Measurements from ENCODE around the gene DENND5A. TPM values are rescaled to one million over a fixed set of nuclear protein-coding genes. Genes with fewer than 3 reads are reported as not detected.

DENND5A gene
- total and polyA plus RNA-seq, 9 of the 15 experiments (the other 6 are each of a cell fraction or from before 2014, with no cell fraction given), result 11.7 to 130 (median 46.3) TPM

DNA sequence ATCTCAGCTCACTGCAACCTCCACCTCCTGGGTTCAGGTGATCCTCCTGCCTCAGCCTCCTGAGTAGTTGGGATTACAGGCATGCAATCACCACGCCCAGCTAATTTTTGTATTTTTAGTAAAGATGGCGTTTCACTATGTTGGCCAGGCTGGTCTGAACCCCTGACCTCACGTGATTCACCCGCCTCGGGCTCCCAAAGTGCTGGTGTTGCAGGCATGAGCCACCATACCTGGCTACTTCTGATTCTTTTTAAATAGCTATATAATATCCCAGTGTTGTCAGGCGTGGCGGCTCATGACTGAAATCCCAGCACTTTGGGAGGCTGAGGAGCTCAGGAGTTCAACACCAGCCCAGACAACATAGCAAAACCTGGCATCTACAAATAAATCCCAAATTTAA is 28.5 kb upstream of the DENND5A start:
- H4K20me1 ChIP-seq (replicated peaks; ENCODE audit: control insufficient read depth, insufficient read depth, low read length), result no peaks in the 10 kb centered on the region
- no peaks in the 10 kb centered on the region for H3K4me1 ChIP-seq (replicated peaks in 1 of 2; ENCODE audit: control insufficient read depth in 2 of 2, insufficient read depth in 2 of 2, low read length in 2 of 2)
- H2AFZ ChIP-seq (ENCODE audit: low read depth, low read length), result no peak overlapping the region
- ChIA-PET CTCF (ENCODE audit: low intra/inter-chr PET ratio) (no interaction called here), POLR2A (interaction anchor here (0.8 to 2.6 kb wide), 3 partner anchors 8 to 13 kb away, joined by 3 to 9 read pairs (median 4); no protein-coding TSS in a partner anchor)
- DNase-seq (ENCODE audit: extremely low read depth in 1 of 4, low spot score in 3 of 4) (no peak), FAIRE-seq (no peak), ATAC-seq (no peak)
- peaks cover 57% of the 10 kb centered on the region; the same call in 2 of the 3 replicates for H3K36me3 ChIP-seq (ENCODE audit: control insufficient read depth, insufficient read depth, low read length)
- peaks cover 2% of the 10 kb centered on the region; the same call in 2 of the 3 replicates for H3K79me2 ChIP-seq (ENCODE audit: control insufficient read depth, insufficient read depth, low read length)
- H3K9me1 ChIP-seq (ENCODE audit: control insufficient read depth, insufficient read depth, low read length), result no peaks in the 10 kb centered on the region
- in situ Hi-C loops (cut with MboI) (no loop called here), intact Hi-C loops (cut with micrococcal nuclease) (no loop called here)
- H3K9ac ChIP-seq (ENCODE audit: insufficient read depth in 1 of 2, low read depth in 2 of 2, low read length in 2 of 2), result no peak overlapping the region
- 92% methylated on average over 7 of the region's 7 CpGs for WGBS (ENCODE audit: insufficient coverage, low coverage, missing lambda C conversion rate)
- no peak overlapping the region for H3K4me2 ChIP-seq (ENCODE audit: insufficient read depth, low read length)
- H3K27me3 ChIP-seq (ENCODE audit: control insufficient read depth in 2 of 2, insufficient read depth in 2 of 2, low read length in 2 of 2), result no peaks in the 10 kb centered on the region
- no peak overlapping the region for H3K4me3 ChIP-seq
- no TSS peak for BruUV-seq (replicated peaks)
- H3K9me3 ChIP-seq (replicated peaks; ENCODE audit: control insufficient read depth, insufficient read depth, low read depth, low read length), result no peaks in the 10 kb centered on the region
- H3K27ac ChIP-seq (ENCODE audit: extremely low read depth, low read depth, low read length), result no peak overlapping the region
- TF ChIP-seq, protein P1, sequence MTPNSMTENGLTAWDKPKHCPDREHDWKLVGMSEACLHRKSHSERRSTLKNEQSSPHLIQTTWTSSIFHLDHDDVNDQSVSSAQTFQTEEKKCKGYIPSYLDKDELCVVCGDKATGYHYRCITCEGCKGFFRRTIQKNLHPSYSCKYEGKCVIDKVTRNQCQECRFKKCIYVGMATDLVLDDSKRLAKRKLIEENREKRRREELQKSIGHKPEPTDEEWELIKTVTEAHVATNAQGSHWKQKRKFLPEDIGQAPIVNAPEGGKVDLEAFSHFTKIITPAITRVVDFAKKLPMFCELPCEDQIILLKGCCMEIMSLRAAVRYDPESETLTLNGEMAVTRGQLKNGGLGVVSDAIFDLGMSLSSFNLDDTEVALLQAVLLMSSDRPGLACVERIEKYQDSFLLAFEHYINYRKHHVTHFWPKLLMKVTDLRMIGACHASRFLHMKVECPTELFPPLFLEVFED (CRISPR knock-in tag; conservative IDR thresholded peaks at IDR 0.05), result no peak
- TF ChIP-seq IRF2 (CRISPR knock-in tag; IDR thresholded peaks at IDR 0.05) (no peak), FOXJ3 (CRISPR knock-in tag; IDR thresholded peaks at IDR 0.05) (no peak), MCM5 (IDR thresholded peaks at IDR 0.05; ENCODE audit: low read depth) (no peak), PHF20 (IDR thresholded peaks at IDR 0.05; ENCODE audit: partially characterized antibody) (no peak), ETS2 (tag; IDR thresholded peaks at IDR 0.05; ENCODE audit: borderline replicate concordance, poor library complexity, severe bottlenecking) (no peak), SRSF1 (IDR thresholded peaks at IDR 0.05; ENCODE audit: low read depth, low read length) (no peak), CHD1 (IDR thresholded peaks at IDR 0.05; ENCODE audit: low read length) (no peak), RFX7 (CRISPR knock-in tag; IDR thresholded peaks at IDR 0.05) (no peak), HMGXB4 (CRISPR knock-in tag; IDR thresholded peaks at IDR 0.05) (no peak), PCBP2 (IDR thresholded peaks at IDR 0.05; ENCODE audit: low read depth, low read length, poor library complexity, severe bottlenecking) (no peak), L3MBTL2 (IDR thresholded peaks at IDR 0.05) (no peak), NFE2 (IDR thresholded peaks at IDR 0.05; ENCODE audit: low read depth) (no peak), STAT5B (CRISPR knock-in tag; IDR thresholded peaks at IDR 0.05) (no peak), ZNF133 (CRISPR knock-in tag; IDR thresholded peaks at IDR 0.05) (no peak), SAFB2 (IDR thresholded peaks at IDR 0.05; ENCODE audit: borderline replicate concordance, low read depth, low read length, severe bottlenecking) (no peak), MED1 (CRISPR knock-in tag; IDR thresholded peaks at IDR 0.05; ENCODE audit: borderline replicate concordance) (no peak), MBD2 (IDR thresholded peaks at IDR 0.05; ENCODE audit: borderline replicate concordance, low read depth) (no peak)
- TF ChIP-seq, protein P2, sequence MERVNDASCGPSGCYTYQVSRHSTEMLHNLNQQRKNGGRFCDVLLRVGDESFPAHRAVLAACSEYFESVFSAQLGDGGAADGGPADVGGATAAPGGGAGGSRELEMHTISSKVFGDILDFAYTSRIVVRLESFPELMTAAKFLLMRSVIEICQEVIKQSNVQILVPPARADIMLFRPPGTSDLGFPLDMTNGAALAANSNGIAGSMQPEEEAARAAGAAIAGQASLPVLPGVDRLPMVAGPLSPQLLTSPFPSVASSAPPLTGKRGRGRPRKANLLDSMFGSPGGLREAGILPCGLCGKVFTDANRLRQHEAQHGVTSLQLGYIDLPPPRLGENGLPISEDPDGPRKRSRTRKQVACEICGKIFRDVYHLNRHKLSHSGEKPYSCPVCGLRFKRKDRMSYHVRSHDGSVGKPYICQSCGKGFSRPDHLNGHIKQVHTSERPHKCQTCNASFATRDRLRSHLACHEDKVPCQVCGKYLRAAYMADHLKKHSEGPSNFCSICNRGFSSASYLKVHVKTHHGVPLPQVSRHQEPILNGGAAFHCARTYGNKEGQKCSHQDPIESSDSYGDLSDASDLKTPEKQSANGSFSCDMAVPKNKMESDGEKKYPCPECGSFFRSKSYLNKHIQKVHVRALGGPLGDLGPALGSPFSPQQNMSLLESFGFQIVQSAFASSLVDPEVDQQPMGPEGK (CRISPR knock-in tag; IDR thresholded peaks at IDR 0.05; ENCODE audit: borderline replicate concordance), result no peak
